Measurements from ENCODE around the gene GALM.
"Not testable (repeated sequence)": the region's sequence is repeated elsewhere in the genome, so short reads cannot be mapped to it uniquely, and the experiment has no call there.

Gene GALM

DNA sequence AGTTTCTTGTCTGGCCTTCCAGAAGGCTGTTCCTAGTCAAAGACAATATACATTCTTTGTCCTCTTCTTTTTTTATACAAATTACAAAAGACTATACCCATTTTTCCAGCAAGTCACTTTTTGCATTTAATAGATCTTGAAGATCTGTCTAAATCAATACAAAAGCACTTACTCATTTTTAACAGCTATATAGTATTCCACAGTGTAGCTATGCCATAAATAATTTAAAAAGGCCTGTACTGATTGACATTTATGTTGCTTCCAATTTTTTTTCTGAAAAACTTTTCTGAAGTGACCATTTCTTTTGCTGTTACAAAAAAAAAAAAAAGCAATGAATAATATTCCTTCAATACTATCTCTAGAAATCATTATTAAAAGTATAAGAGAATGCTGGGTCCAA lies 32.9 kb upstream of the GALM start:
- no peak overlapping the region for H2AFZ ChIP-seq (ENCODE audit: low read length, unreplicated experiment)
- 0 out of 2 replicates have a peak, but pooled peaks cover 1% of the 10 kb centered on the region for H3K27me3 ChIP-seq (ENCODE audit: insufficient read depth, low read length)
- H3K79me2 ChIP-seq (ENCODE audit: control insufficient read depth, insufficient read depth, low read length, unreplicated experiment): no peaks in the 10 kb centered on the region
- H3K4me1 ChIP-seq (ENCODE audit: control insufficient read depth, insufficient read depth, low read length, unreplicated experiment): no peaks in the 10 kb centered on the region
- H3K27ac ChIP-seq (ENCODE audit: low read depth, low read length): no peak overlapping the region
- H3K36me3 ChIP-seq (ENCODE audit: insufficient read depth, low read length): no peaks in the 10 kb centered on the region
- H3K4me3 ChIP-seq (ENCODE audit: low read depth, low read length): no peak overlapping the region

GRCh38 chr2:38633895-38634294 lies 32.0 kb upstream of the GALM start:
- H3K36me3 ChIP-seq (ENCODE audit: insufficient read depth, low read length): no peaks in the 10 kb centered on the region
- H3K27me3 ChIP-seq (ENCODE audit: insufficient read depth, low read length): no peaks in the 10 kb centered on the region
- no peak overlapping the region for H3K27ac ChIP-seq (ENCODE audit: low read depth, low read length)
- no peaks in the 10 kb centered on the region for H3K79me2 ChIP-seq (ENCODE audit: control insufficient read depth, insufficient read depth, low read length, unreplicated experiment)
- no peaks in the 10 kb centered on the region for H3K4me1 ChIP-seq (ENCODE audit: control insufficient read depth, insufficient read depth, low read length, unreplicated experiment)
- no peak overlapping the region for H3K4me3 ChIP-seq (ENCODE audit: low read depth, low read length)
- H2AFZ ChIP-seq (ENCODE audit: low read length, unreplicated experiment): no peak overlapping the region

- no peaks in the 10 kb centered on the region for H3K79me2 ChIP-seq (ENCODE audit: control insufficient read depth, insufficient read depth, low read length, unreplicated experiment)
- H3K36me3 ChIP-seq (ENCODE audit: insufficient read depth, low read length): no peaks in the 10 kb centered on the region
- no peaks in the 10 kb centered on the region for H3K4me1 ChIP-seq (ENCODE audit: control insufficient read depth, insufficient read depth, low read length, unreplicated experiment)
- H2AFZ ChIP-seq (ENCODE audit: low read length, unreplicated experiment): no peak overlapping the region
- H3K27me3 ChIP-seq (ENCODE audit: insufficient read depth, low read length): no peaks in the 10 kb centered on the region
- no peak overlapping the region for H3K27ac ChIP-seq (ENCODE audit: low read depth, low read length)
- H3K4me3 ChIP-seq (ENCODE audit: low read depth, low read length): no peak overlapping the region
Measured at GRCh38 chr2:38634684-38635083, 31.2 kb upstream of the GALM start.

GRCh38 chr2:38635139-38635538 lies 30.8 kb upstream of the GALM start:
- Histone ChIP-seq H3K4me1 (ENCODE audit: control insufficient read depth, insufficient read depth, low read length, unreplicated experiment) (no peaks in the 10 kb centered on the region), H2AFZ (ENCODE audit: low read length, unreplicated experiment) (no peak overlapping the region), H3K79me2 (ENCODE audit: control insufficient read depth, insufficient read depth, low read length, unreplicated experiment) (no peaks in the 10 kb centered on the region), H3K36me3 (ENCODE audit: insufficient read depth, low read length) (no peaks in the 10 kb centered on the region), H3K27ac (ENCODE audit: low read depth, low read length) (no peak overlapping the region), H3K27me3 (ENCODE audit: insufficient read depth, low read length) (no peaks in the 10 kb centered on the region), H3K4me3 (ENCODE audit: low read depth, low read length) (no peak overlapping the region)

GRCh38 chr2:38636069-38636468 lies 29.8 kb upstream of the GALM start:
- Histone ChIP-seq H3K4me1 (ENCODE audit: control insufficient read depth, insufficient read depth, low read length, unreplicated experiment) (no peaks in the 10 kb centered on the region), H2AFZ (ENCODE audit: low read length, unreplicated experiment) (no peak overlapping the region), H3K36me3 (ENCODE audit: insufficient read depth, low read length) (no peaks in the 10 kb centered on the region), H3K4me3 (ENCODE audit: low read depth, low read length) (no peak overlapping the region), H3K27ac (ENCODE audit: low read depth, low read length) (no peak overlapping the region), H3K27me3 (ENCODE audit: insufficient read depth, low read length) (no peaks in the 10 kb centered on the region), H3K79me2 (ENCODE audit: control insufficient read depth, insufficient read depth, low read length, unreplicated experiment) (no peaks in the 10 kb centered on the region)

GRCh38 chr2:38642373-38643017 lies 23.4 kb upstream of the GALM start:
- not testable (repeated sequence) for H3K79me2 ChIP-seq (ENCODE audit: control insufficient read depth, insufficient read depth, low read length, unreplicated experiment); H3K4me3 ChIP-seq (ENCODE audit: low read depth, low read length); H3K27ac ChIP-seq (ENCODE audit: low read depth, low read length); H2AFZ ChIP-seq (ENCODE audit: low read length, unreplicated experiment); H3K27me3 ChIP-seq (ENCODE audit: insufficient read depth, low read length); H3K4me1 ChIP-seq (ENCODE audit: control insufficient read depth, insufficient read depth, low read length, unreplicated experiment); H3K36me3 ChIP-seq (ENCODE audit: insufficient read depth, low read length)

GRCh38 chr2:38643021-38643671 lies 22.8 kb upstream of the GALM start:
- H3K27me3 ChIP-seq (ENCODE audit: insufficient read depth, low read length): no peaks in the 10 kb centered on the region
- no peaks in the 10 kb centered on the region for H3K4me1 ChIP-seq (ENCODE audit: control insufficient read depth, insufficient read depth, low read length, unreplicated experiment)
- H3K4me3 ChIP-seq (ENCODE audit: low read depth, low read length): no peak overlapping the region
- no peak overlapping the region for H2AFZ ChIP-seq (ENCODE audit: low read length, unreplicated experiment)
- H3K27ac ChIP-seq (ENCODE audit: low read depth, low read length): no peak overlapping the region
- no peaks in the 10 kb centered on the region for H3K79me2 ChIP-seq (ENCODE audit: control insufficient read depth, insufficient read depth, low read length, unreplicated experiment)
- no peaks in the 10 kb centered on the region for H3K36me3 ChIP-seq (ENCODE audit: insufficient read depth, low read length)

GRCh38 chr2:38643683-38644511 lies 22.0 kb upstream of the GALM start:
- H3K79me2 ChIP-seq (ENCODE audit: control insufficient read depth, insufficient read depth, low read length, unreplicated experiment); H2AFZ ChIP-seq (ENCODE audit: low read length, unreplicated experiment); H3K36me3 ChIP-seq (ENCODE audit: insufficient read depth, low read length); H3K4me1 ChIP-seq (ENCODE audit: control insufficient read depth, insufficient read depth, low read length, unreplicated experiment); H3K27me3 ChIP-seq (ENCODE audit: insufficient read depth, low read length); H3K27ac ChIP-seq (ENCODE audit: low read depth, low read length); H3K4me3 ChIP-seq (ENCODE audit: low read depth, low read length): not testable (repeated sequence)

GRCh38 chr2:38648107-38648761 lies 17.7 kb upstream of the GALM start:
- H3K4me3 ChIP-seq (ENCODE audit: low read depth, low read length): no peak overlapping the region
- no peaks in the 10 kb centered on the region for H3K36me3 ChIP-seq (ENCODE audit: insufficient read depth, low read length)
- H3K79me2 ChIP-seq (ENCODE audit: control insufficient read depth, insufficient read depth, low read length, unreplicated experiment): no peaks in the 10 kb centered on the region
- no peaks in the 10 kb centered on the region for H3K27me3 ChIP-seq (ENCODE audit: insufficient read depth, low read length)
- no peaks in the 10 kb centered on the region for H3K4me1 ChIP-seq (ENCODE audit: control insufficient read depth, insufficient read depth, low read length, unreplicated experiment)
- H2AFZ ChIP-seq (ENCODE audit: low read length, unreplicated experiment): no peak overlapping the region
- no peak overlapping the region for H3K27ac ChIP-seq (ENCODE audit: low read depth, low read length)

DNA sequence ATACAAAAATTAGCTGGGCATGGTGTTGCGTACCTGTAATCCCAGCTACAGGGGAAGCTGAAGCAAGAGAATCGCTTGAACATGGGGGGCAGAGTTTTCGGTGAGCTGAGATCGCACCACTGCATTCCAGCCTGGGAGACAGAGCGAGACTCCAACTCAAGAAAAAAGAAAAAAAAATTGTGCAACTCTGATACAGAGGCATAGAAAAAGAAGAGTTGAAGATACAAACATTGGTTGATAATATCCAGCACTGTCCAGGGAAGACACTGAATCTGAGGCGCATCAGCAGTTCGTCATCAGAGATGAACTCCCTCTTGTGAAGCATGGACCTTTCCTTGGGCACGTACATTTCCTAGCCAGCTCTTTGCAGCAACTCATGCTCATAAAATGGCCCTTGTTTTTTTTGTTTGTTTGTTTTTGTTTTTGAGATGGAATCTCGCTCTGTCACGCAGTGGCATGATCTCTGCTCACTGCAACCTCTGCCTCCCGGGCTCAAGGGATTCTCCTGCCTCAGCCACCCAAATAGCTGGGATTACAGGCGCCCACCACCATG lies 16.7 kb upstream of the GALM start:
- Histone ChIP-seq H3K79me2 (ENCODE audit: control insufficient read depth, insufficient read depth, low read length, unreplicated experiment) (no peaks in the 10 kb centered on the region), H3K27ac (ENCODE audit: low read depth, low read length) (no peak overlapping the region), H3K4me3 (ENCODE audit: low read depth, low read length) (no peak overlapping the region), H3K4me1 (ENCODE audit: control insufficient read depth, insufficient read depth, low read length, unreplicated experiment) (no peaks in the 10 kb centered on the region), H2AFZ (ENCODE audit: low read length, unreplicated experiment) (no peak overlapping the region), H3K36me3 (ENCODE audit: insufficient read depth, low read length) (no peaks in the 10 kb centered on the region), H3K27me3 (ENCODE audit: insufficient read depth, low read length) (no peaks in the 10 kb centered on the region)

Measured in ACC112 (cell line).